GM18868 (cell line): ENCODE results near the gene TLR5.
A peak's percentile ranks its signal among the peaks of the same experiment; 100 is the strongest.

Experiments used
- ATAC-seq: cut with Tn5 transposase; IDR thresholded peaks from one replicate; pipeline ENCODE4 v1.9.1; 2021; ENCODE audit warnings: mild to moderate bottlenecking, moderate library complexity; ENCODE audit not compliant: unreplicated experiment

The TLR5 gene

GRCh38 chr1:223152399-223152798 is 9.4 kb upstream of the TLR5 start:
- ATAC-seq = no peak

- ATAC-seq = no peak
These were observed 7.4 kb upstream of the TLR5 start for GRCh38 chr1:223150443-223150842.

- ATAC-seq = no peak
These were observed 4.8 kb upstream of the TLR5 start for GRCh38 chr1:223147873-223148272.

GRCh38 chr1:223147409-223147808 is 4.4 kb upstream of the TLR5 start:
- no peak for ATAC-seq

GRCh38 chr1:223146745-223147144 is 3.7 kb upstream of the TLR5 start:
- ATAC-seq = no peak

- ATAC-seq = no peak
These were observed 1.9 kb upstream of the TLR5 start for GRCh38 chr1:223144914-223145313.

- ATAC-seq = no peak
These were observed 1.4 kb upstream of the TLR5 start for GRCh38 chr1:223144431-223144830.

GRCh38 chr1:223143537-223144248 is 645 bp upstream of the TLR5 start:
- ATAC-seq = no peak

GRCh38 chr1:223142269-223142668 is 779 bp downstream of the TLR5 start:
- no peak for ATAC-seq

- no peak for ATAC-seq
These were observed 2.2 kb downstream of the TLR5 start for GRCh38 chr1:223140611-223141405.

- no peak for ATAC-seq
These were observed 5.5 kb downstream of the TLR5 start for GRCh38 chr1:223137455-223138085.

GRCh38 chr1:223136086-223136485 is 7.0 kb downstream of the TLR5 start:
- ATAC-seq = no peak

- ATAC-seq = no peak
These were observed 7.7 kb downstream of the TLR5 start for GRCh38 chr1:223135176-223135942.

- peak; percentile 95 for ATAC-seq
These were observed 9.1 kb downstream of the TLR5 start for GRCh38 chr1:223133824-223134435.

GRCh38 chr1:223133306-223133823 is 9.7 kb downstream of the TLR5 start:
- ATAC-seq = peak; percentile 11

- no peak for ATAC-seq
These were observed 13.7 kb downstream of the TLR5 start for GRCh38 chr1:223129229-223129901.

- no peak for ATAC-seq
These were observed 16.3 kb downstream of the TLR5 start for GRCh38 chr1:223126741-223127140.

GRCh38 chr1:223125766-223126165 is 17.3 kb downstream of the TLR5 start:
- ATAC-seq = no peak

- ATAC-seq = no peak
These were observed 19.9 kb downstream of the TLR5 start for GRCh38 chr1:223123011-223123610.
